Endothelial cell of umbilical vein (primary cell): ENCODE measurements around the gene USH2A.

Experiments
- CTCF ChIP-seq, 2 donors: IDR thresholded peaks; 1 replicate in 1 of 2; 2 replicates in 1 of 2; pipeline ENCODE4 v1.5.1; 2011; ENCODE audit warnings: low read length in 2 of 2, mild to moderate bottlenecking in 2 of 2, moderate library complexity in 2 of 2, control low read depth in 1 of 2, inconsistent platforms in 1 of 2, low read depth in 1 of 2; ENCODE audit not compliant: insufficient read depth in 1 of 2; ENCODE audit errors: extremely low read depth in 1 of 2
- EZH2 ChIP-seq: IDR thresholded peaks from 2 replicates; pipeline ENCODE4 v1.6.1; 2012; ENCODE audit warnings: borderline replicate concordance, low read depth, mild to moderate bottlenecking, moderate library complexity, low read length, inconsistent platforms; ENCODE audit not compliant: severe bottlenecking
- JUN ChIP-seq: IDR thresholded peaks from 2 replicates; pipeline ENCODE4 v1.6.1; 2011; ENCODE audit warnings: borderline replicate concordance, low read depth; ENCODE audit not compliant: insufficient read length, insufficient read depth
- MAX ChIP-seq: IDR thresholded peaks from 2 replicates; pipeline ENCODE4 v1.6.1; 2011; ENCODE audit not compliant: insufficient read depth, insufficient read length
- MYC ChIP-seq: IDR thresholded peaks from one replicate; pipeline ENCODE4 v1.6.1; 2011; ENCODE audit warnings: mild to moderate bottlenecking, low read depth, low read length
- POLR2A ChIP-seq: IDR thresholded peaks from 2 replicates; pipeline ENCODE4 v1.6.1; 2012; ENCODE audit warnings: low read depth, mild to moderate bottlenecking, control low read depth, low read length
- POLR2AphosphoS5 ChIP-seq: IDR thresholded peaks from 2 replicates; pipeline ENCODE4 v1.6.1; 2012; ENCODE audit warnings: low read depth, mild to moderate bottlenecking, control low read depth, low read length, moderate library complexity; ENCODE audit not compliant: insufficient read depth

- TF ChIP-seq CTCF (IDR thresholded peaks at IDR 0.05; ENCODE audit: extremely low read depth in 1 of 2, insufficient read depth in 1 of 2, low read depth in 1 of 2, low read length in 2 of 2), result no peak
- no peak for TF ChIP-seq POLR2AphosphoS5
- TF ChIP-seq EZH2, result no peak
- TF ChIP-seq JUN, result no peak
- no peak for TF ChIP-seq MAX
- no peak for TF ChIP-seq MYC
- no peak for TF ChIP-seq POLR2A
These were observed 782.7 kb downstream of the USH2A start for GRCh38 chr1:215640429-215641148.
